Smooth muscle cell (in vitro differentiated cells): ENCODE data around the gene UBXN2A. TPM values are rescaled to one million over a fixed set of nuclear protein-coding genes. Genes with fewer than 3 reads are reported as not detected.

Experiments
- DNase-seq: peaks from one replicate; lab custom pipeline; 2025; ENCODE audit not compliant: unreplicated experiment; lab: John Stamatoyannopoulos, UW
- H2AFZ ChIP-seq: fragments of 200-600 bp; sonication (generic); 2 replicates; pipeline ENCODE4 v1.6.0; 2016; ENCODE audit warnings: antibody characterized with exemption, low read depth, mild to moderate bottlenecking
- H3F3A ChIP-seq: fragments of 200-600 bp; sonication (generic); 2 replicates; pipeline ENCODE4 v1.6.0; 2017; ENCODE audit warnings: antibody characterized with exemption, low read depth
- H3K27ac ChIP-seq: fragments of 200-600 bp; sonication (generic); 2 replicates; pipeline ENCODE4 v1.5.1; 2016; ENCODE audit warnings: low read depth, mild to moderate bottlenecking
- H3K27me3 ChIP-seq: fragments of 200-600 bp; sonication (generic); 2 replicates; pipeline ENCODE4 v1.6.1; 2016; ENCODE audit warnings: low read depth, mild to moderate bottlenecking
- H3K36me3 ChIP-seq: fragments of 200-600 bp; sonication (generic); 2 replicates; pipeline ENCODE4 v1.5.1; 2016; ENCODE audit warnings: low read depth
- H3K4me1 ChIP-seq: fragments of 200-600 bp; sonication (generic); 2 replicates; pipeline ENCODE4 v1.5.1; 2016; ENCODE audit warnings: low read depth
- H3K4me2 ChIP-seq: fragments of 200-600 bp; sonication (generic); 2 replicates; pipeline ENCODE4 v1.6.0; 2016; ENCODE audit warnings: mild to moderate bottlenecking
- H3K4me3 ChIP-seq: fragments of 200-600 bp; sonication (generic); 2 replicates; pipeline ENCODE4 v1.5.1; 2016; ENCODE audit warnings: mild to moderate bottlenecking
- H3K79me2 ChIP-seq: fragments of 200-600 bp; sonication (generic); 2 replicates; pipeline ENCODE4 v1.6.0; 2016; ENCODE audit warnings: low read depth, mild to moderate bottlenecking
- H3K9ac ChIP-seq: fragments of 200-600 bp; sonication (generic); 2 replicates; pipeline ENCODE4 v1.6.0; 2016; ENCODE audit warnings: low read depth
- H3K9me3 ChIP-seq: fragments of 200-600 bp; sonication (generic); replicated peaks from 2 replicates; pipeline ENCODE4 v1.5.1; 2016; ENCODE audit warnings: low read depth
- H4K20me1 ChIP-seq: fragments of 200-600 bp; sonication (generic); 2 replicates; pipeline ENCODE4 v1.6.0; 2016; ENCODE audit warnings: low read depth
- WGBS: methylation state at CpG from one replicate; pipeline ENCODE4 v1.1.7; 2016; ENCODE audit warnings: low lambda C conversion rate; 5-methylcytosine and 5-hydroxymethylcytosine counted together
- polyA plus RNA-seq: library from polyadenylated mRNA; unstranded; fragments of >200 nt; fragmentation: Nextera tagmentation; extraction: Ambion mirVana; gene quantifications from 2 replicates; pipeline ENCODE4 v1.2.1, GENCODE V29; 2016
- total RNA-seq: library from RNA; depleted of rRNA; stranded (reverse); fragments of >200 nt; gene quantifications from 2 replicates; pipeline ENCODE4 v1.2.3, GENCODE V29; 2014
- TF ChIP-seq, protein P1 (sequence below): fragments of 200-600 bp; sonication (generic); IDR thresholded peaks from 2 replicates; pipeline ENCODE4 v1.5.1; 2017; ENCODE audit warnings: borderline replicate concordance, mild to moderate bottlenecking, antibody characterized with exemption; ENCODE audit not compliant: insufficient read depth, poor library complexity, severe bottlenecking

UBXN2A gene
- total and polyA plus RNA-seq, 2 experiments from 2014 or later, result 15.5 to 21.6 TPM

DNA sequence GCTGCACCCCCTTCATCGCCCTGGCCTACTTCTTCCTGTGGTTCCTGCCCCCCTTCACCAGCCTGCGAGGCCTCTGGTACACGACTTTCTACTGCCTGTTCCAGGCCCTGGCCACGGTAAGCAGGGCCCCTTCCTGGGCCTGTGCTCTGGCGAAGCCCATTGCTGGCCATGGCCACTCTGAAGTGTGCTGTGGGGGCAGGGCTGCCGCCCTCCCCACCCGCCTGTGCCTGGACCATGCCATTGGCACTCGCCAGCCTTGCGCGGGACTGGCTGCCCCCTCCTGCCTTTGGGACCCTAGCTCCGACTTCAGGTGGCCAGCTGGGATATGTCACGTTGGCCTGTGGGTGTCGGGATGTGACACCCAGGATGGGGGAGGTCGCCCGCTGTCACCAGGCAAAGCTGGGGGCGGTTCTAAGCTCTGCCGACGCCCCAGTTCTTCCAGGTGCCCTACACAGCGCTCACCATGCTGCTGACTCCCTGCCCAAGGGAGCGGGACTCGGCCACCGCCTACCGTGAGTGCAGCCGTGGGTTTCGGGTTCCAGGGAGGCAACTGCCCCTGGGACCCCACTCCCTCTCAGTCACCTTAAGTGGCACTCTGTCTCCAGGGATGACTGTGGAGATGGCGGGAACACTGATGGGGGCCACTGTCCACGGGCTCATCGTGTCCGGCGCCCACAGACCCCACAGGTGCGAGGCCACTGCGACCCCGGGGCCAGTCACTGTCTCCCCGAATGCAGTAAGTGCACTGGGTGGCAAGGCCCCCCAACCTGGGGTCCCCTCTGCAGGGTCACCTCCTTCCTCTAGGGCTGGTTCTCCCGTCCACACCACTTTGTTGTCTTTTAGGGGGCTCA is 76.8 kb downstream of the UBXN2A start:
- Histone ChIP-seq H3K9me3 (no peaks in the 10 kb centered on the region), H3K36me3 (no peaks in the 10 kb centered on the region), H3F3A (no peaks in the 10 kb centered on the region), H4K20me1 (no peaks in the 10 kb centered on the region), H3K79me2 (no peaks in the 10 kb centered on the region), H3K4me3 (no peak overlapping the region), H3K4me2 (no peak overlapping the region), H3K27ac (no peak overlapping the region), H2AFZ (no peak overlapping the region), H3K9ac (no peak overlapping the region), H3K27me3 (no peaks in the 10 kb centered on the region), H3K4me1 (no peaks in the 10 kb centered on the region)
- TF ChIP-seq, protein P1, sequence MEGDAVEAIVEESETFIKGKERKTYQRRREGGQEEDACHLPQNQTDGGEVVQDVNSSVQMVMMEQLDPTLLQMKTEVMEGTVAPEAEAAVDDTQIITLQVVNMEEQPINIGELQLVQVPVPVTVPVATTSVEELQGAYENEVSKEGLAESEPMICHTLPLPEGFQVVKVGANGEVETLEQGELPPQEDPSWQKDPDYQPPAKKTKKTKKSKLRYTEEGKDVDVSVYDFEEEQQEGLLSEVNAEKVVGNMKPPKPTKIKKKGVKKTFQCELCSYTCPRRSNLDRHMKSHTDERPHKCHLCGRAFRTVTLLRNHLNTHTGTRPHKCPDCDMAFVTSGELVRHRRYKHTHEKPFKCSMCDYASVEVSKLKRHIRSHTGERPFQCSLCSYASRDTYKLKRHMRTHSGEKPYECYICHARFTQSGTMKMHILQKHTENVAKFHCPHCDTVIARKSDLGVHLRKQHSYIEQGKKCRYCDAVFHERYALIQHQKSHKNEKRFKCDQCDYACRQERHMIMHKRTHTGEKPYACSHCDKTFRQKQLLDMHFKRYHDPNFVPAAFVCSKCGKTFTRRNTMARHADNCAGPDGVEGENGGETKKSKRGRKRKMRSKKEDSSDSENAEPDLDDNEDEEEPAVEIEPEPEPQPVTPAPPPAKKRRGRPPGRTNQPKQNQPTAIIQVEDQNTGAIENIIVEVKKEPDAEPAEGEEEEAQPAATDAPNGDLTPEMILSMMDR, result no peak
- no peak for DNase-seq
- 96% methylated on average over 35 of the region's 35 CpGs for WGBS

DNA sequence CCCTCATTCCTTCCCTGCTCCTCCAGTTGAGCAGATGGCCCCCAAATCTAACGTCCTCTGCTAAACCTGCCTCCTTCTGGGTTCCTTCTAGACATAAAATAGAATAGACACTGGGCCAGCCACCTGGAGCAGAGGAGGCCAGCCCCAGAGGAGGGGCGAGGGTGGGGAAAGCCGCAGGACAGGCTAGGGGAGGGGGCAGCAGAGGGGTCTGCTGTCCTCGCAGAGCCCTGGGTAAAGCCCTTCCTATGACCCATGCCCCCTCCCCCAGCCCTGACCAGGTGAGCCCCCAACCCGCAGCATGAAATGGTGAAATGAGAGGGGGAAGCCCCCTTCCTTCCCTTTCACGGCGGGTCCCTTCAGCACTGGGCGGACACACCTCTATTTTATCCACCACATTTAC is 77.4 kb downstream of the UBXN2A start:
- 95% methylated on average over 4 of the region's 8 CpGs for WGBS

DNA sequence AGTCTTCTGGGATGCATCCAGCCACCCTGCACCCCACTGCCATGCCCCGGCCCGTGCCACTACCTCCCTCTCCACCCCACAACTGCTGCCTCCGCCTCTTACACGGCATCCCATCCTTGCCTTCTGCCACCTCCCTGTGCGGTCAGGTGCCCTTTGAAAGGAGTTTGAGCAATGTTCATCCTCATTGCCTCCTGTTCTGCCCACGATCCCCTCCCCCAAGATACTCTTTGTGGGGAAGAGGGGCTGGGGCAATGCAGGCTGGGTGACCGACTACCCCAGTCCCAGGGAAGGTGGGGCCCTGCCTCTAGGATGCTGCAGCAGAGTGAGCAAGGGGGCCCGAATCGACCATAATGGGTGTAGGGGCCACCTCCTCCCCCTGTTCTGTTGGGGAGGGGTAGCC is 78.0 kb downstream of the UBXN2A start:
- Histone ChIP-seq H3K36me3 (no peaks in the 10 kb centered on the region), H2AFZ (no peak overlapping the region), H3K9ac (no peak overlapping the region), H3K4me1 (no peaks in the 10 kb centered on the region), H3K4me2 (no peak overlapping the region), H3K27me3 (no peaks in the 10 kb centered on the region), H3F3A (no peaks in the 10 kb centered on the region), H3K4me3 (no peak overlapping the region), H3K79me2 (no peaks in the 10 kb centered on the region), H3K27ac (no peak overlapping the region), H3K9me3 (no peaks in the 10 kb centered on the region), H4K20me1 (no peaks in the 10 kb centered on the region)
- WGBS, result 87% methylated on average over 9 of the region's 9 CpGs
- no peak for DNase-seq
- TF ChIP-seq, protein P1, result no peak

More for the DNA sequence above, 77.4 kb downstream of the UBXN2A start:
- no peaks in the 10 kb centered on the region for H3K9me3 ChIP-seq
- H3K4me1 ChIP-seq, result no peaks in the 10 kb centered on the region
- H3F3A ChIP-seq, result no peaks in the 10 kb centered on the region
- H3K27me3 ChIP-seq, result no peaks in the 10 kb centered on the region
- H3K27ac ChIP-seq, result no peak overlapping the region
- H3K36me3 ChIP-seq, result no peaks in the 10 kb centered on the region
- H4K20me1 ChIP-seq, result no peaks in the 10 kb centered on the region
- no peak for DNase-seq
- H3K9ac ChIP-seq, result no peak overlapping the region
- H3K79me2 ChIP-seq, result no peaks in the 10 kb centered on the region
- H3K4me2 ChIP-seq, result no peak overlapping the region
- H2AFZ ChIP-seq, result no peak overlapping the region
- no peak overlapping the region for H3K4me3 ChIP-seq
- TF ChIP-seq, protein P1, result no peak

DNA sequence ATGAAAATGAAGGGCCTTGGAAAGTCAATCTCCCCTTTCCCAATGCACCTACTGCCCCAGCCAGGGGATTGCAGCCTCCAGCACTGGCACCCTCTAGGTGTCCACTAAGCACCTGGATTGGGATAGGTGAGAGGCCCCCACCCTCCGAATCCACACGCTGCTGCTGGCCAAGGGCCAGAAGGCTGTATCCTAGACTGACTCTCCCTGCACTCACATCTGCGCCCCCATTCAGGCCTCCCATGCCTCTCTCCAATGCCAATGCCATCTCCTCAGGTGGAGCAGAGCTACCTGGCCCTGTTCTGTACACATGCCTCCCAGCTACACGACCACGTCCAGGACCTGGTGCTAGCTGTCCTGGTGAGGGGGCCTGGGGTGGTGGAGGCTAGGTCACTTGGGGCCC is 79.5 kb downstream of the UBXN2A start:
- Histone ChIP-seq H3K4me1 (no peaks in the 10 kb centered on the region), H3K79me2 (no peaks in the 10 kb centered on the region), H3K9me3 (no peaks in the 10 kb centered on the region), H3K27me3 (no peaks in the 10 kb centered on the region), H3F3A (no peaks in the 10 kb centered on the region), H3K27ac (no peak overlapping the region), H4K20me1 (no peaks in the 10 kb centered on the region), H3K4me3 (no peak overlapping the region), H3K36me3 (no peaks in the 10 kb centered on the region), H3K9ac (no peak overlapping the region), H2AFZ (no peak overlapping the region), H3K4me2 (no peak overlapping the region)
- 96% methylated on average over 5 of the region's 5 CpGs for WGBS
- TF ChIP-seq, protein P1, result no peak
- DNase-seq, result no peak
